Activated naive CD8-positive, alpha-beta T cell treated with anti-CD3 and anti-CD28 coated beads, Interleukin-2, amount 50 U/mL, for 24 hours (primary cell): ENCODE results near the gene P3H2.
"Not testable (repeated sequence)": the region's sequence is repeated elsewhere in the genome, so short reads cannot be mapped to it uniquely, and the experiment has no call there.

ENCODE experiments used
- ATAC-seq: fragments of 150-1000 bp; cut with Tn5 transposase; one replicate; pipeline ENCODE4 v1.10.0; 2021
- DNase-seq: peaks from one replicate; pipeline ENCODE4 v3.0.0; 2021
- H3K27ac Mint-ChIP-seq: one replicate; pipeline ENCODE4 v1.8.0; 2021; ENCODE audit warnings: mild to moderate bottlenecking, mixed read lengths
- H3K27me3 Mint-ChIP-seq: one replicate; pipeline ENCODE4 v1.8.0; 2021; ENCODE audit warnings: mixed read lengths
- H3K36me3 Mint-ChIP-seq: one replicate; pipeline ENCODE4 v1.8.0; 2021; ENCODE audit warnings: low read depth, mixed read lengths
- H3K4me1 Mint-ChIP-seq: one replicate; pipeline ENCODE4 v1.8.0; 2021; ENCODE audit warnings: mixed read lengths
- H3K4me3 Mint-ChIP-seq: one replicate; pipeline ENCODE4 v1.8.0; 2021; ENCODE audit warnings: mild to moderate bottlenecking, moderate library complexity, mixed read lengths
- H3K9me3 Mint-ChIP-seq: one replicate; pipeline ENCODE4 v1.8.0; 2021; ENCODE audit warnings: mixed read lengths

The P3H2 gene

DNA sequence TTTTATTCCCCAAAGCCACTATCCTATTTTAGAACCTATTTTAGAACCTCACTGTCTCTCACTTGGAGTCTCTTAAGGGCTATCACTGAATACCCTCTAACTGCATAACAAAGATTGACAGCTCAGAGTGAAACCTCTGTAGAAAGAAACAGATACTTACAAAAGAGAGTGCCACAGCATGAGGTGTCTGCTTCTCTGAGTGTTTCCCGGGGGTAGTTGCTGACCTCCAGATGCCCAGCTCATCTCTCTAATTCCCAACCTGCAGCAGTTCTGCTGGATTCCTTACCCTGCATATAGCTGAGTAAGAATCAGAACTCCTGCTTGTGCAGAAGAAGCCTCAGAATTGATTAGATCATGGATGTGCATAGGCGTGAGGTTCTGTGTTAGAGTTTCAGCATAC is 34.5 kb downstream of the P3H2 start:
- Mint-ChIP-seq H3K9me3 (no peaks in the 10 kb centered on the region), H3K36me3 (no peaks in the 10 kb centered on the region), H3K4me3 (no peak overlapping the region), H3K27me3 (peaks cover 2% of the 10 kb centered on the region), H3K4me1 (no peaks in the 10 kb centered on the region), H3K27ac (no peak overlapping the region)
- no peak for DNase-seq
- no peak for ATAC-seq

DNA sequence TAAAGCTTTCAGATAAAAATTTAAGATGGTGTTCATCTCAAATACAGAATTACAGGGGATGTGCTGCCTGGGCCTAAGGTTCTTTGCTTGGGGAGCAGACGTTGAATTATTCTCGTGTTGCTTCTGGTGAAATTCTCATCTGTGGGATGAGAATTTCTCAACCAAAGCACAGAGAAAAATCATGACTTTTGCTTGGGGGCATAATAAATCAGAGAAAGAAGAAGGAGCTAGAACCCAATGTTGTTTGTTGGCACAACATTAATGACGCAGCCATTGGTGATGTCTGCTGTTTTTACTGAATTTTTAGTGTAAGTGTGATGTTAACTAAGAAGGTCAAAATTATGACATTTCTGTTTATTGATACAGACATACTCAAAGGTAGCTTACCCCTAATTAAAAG is 35.7 kb downstream of the P3H2 start:
- Mint-ChIP-seq H3K4me1 (no peaks in the 10 kb centered on the region), H3K4me3 (no peak overlapping the region), H3K36me3 (no peaks in the 10 kb centered on the region), H3K9me3 (no peaks in the 10 kb centered on the region), H3K27me3 (peaks cover 2% of the 10 kb centered on the region), H3K27ac (no peak overlapping the region)
- ATAC-seq, result no peak
- DNase-seq, result no peak

DNA sequence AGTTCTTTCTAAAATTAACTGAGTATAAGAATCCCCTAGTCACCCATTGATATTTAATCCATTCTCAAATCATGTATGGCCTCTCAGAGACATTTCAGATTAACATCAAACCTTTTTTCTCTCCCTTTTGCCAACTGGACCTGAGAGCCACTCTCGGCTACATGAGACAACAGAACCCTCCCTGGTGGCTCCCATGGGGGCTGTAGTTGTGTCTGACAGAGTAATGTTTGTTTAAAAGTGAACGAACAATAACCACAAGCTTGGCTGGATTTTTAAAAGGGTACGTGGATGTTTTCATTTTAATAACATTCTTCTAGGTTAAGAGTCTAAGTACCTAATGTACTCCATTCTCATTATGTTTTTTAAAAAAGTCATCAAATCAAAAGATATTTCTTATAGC is 37.1 kb downstream of the P3H2 start:
- H3K4me1 Mint-ChIP-seq, result no peaks in the 10 kb centered on the region
- no peak overlapping the region for H3K27ac Mint-ChIP-seq
- ATAC-seq (no peak), DNase-seq (no peak)
- no peak overlapping the region for H3K4me3 Mint-ChIP-seq
- H3K27me3 Mint-ChIP-seq, result peaks cover 2% of the 10 kb centered on the region
- no peaks in the 10 kb centered on the region for H3K36me3 Mint-ChIP-seq
- H3K9me3 Mint-ChIP-seq, result no peaks in the 10 kb centered on the region

DNA sequence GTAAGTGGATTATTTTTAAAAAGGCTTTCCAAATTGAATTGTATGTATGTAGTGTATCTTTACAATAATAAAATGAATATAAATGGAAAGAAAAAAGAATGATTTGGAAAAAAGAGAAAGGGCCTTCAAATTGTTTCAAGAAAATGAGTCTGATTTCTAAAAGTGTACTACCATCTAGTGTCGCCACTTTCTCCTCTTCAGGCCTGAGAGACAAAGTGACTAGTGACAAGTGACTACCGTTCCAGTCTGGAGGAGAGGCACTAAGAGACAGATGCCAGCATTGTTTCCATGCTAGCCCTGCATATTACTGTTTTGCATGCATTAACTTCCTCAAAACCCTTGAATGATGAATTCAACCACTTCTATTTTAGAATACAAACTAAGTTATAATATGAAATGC is 39.3 kb downstream of the P3H2 start:
- Mint-ChIP-seq H3K36me3 (no peaks in the 10 kb centered on the region), H3K4me3 (no peak overlapping the region), H3K4me1 (no peaks in the 10 kb centered on the region), H3K27ac (no peak overlapping the region), H3K27me3 (no peaks in the 10 kb centered on the region), H3K9me3 (no peaks in the 10 kb centered on the region)
- no peak for ATAC-seq
- DNase-seq, result no peak

DNA sequence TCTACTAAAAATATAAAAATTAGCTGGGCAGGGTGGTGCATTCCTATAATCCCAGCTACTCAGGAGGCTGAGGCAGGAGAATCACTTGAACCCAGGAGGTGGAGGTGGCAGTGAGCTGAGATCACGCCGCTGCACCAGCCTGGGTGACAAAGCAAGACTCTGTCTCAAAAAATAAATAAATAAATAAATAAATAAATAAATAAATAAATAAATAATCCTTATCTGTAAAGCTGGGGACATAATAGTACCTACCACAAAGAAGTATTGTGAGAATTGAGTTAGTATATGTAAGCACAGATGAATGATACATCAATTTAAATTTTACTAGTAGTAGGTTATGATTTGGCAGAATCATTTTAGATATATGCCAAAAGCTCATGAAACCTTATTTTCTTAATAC is 41.5 kb downstream of the P3H2 start:
- not testable (repeated sequence) for H3K27me3 Mint-ChIP-seq, H3K36me3 Mint-ChIP-seq, DNase-seq, H3K9me3 Mint-ChIP-seq, ATAC-seq, H3K4me3 Mint-ChIP-seq, H3K4me1 Mint-ChIP-seq, H3K27ac Mint-ChIP-seq

DNA sequence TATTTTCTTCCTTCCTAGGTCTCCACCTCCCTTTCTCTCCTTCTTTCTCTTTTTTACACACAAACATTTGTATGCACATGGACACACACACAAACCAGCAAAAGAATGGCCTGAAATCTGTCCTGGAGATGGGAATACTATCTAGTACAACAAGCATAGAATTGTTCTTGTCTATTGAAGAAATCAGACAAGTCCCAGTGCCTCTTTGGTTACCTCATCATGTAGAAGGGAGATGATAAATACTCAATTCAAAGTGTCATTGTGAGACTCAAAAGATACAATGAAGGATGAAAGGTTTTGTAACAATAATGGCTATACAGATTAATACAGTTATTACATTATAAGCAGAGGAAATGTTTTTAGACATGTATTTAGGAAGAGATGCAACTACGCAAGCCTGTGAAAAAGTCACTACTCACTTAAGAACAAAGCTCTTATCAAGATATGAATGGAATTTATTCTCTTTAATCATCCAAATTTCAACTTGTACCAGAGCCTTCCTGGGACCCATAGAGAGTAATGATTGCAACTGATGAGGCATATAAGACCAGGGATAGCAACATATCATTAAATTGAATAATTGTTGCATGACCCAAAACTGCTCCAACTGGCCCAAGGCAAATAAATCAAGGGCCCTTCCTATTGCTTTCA is 43.2 kb downstream of the P3H2 start:
- Mint-ChIP-seq H3K4me1 (no peaks in the 10 kb centered on the region), H3K4me3 (no peak overlapping the region), H3K9me3 (no peaks in the 10 kb centered on the region), H3K36me3 (no peaks in the 10 kb centered on the region), H3K27me3 (peaks cover 5% of the 10 kb centered on the region), H3K27ac (no peak overlapping the region)
- ATAC-seq (no peak), DNase-seq (no peak)

DNA sequence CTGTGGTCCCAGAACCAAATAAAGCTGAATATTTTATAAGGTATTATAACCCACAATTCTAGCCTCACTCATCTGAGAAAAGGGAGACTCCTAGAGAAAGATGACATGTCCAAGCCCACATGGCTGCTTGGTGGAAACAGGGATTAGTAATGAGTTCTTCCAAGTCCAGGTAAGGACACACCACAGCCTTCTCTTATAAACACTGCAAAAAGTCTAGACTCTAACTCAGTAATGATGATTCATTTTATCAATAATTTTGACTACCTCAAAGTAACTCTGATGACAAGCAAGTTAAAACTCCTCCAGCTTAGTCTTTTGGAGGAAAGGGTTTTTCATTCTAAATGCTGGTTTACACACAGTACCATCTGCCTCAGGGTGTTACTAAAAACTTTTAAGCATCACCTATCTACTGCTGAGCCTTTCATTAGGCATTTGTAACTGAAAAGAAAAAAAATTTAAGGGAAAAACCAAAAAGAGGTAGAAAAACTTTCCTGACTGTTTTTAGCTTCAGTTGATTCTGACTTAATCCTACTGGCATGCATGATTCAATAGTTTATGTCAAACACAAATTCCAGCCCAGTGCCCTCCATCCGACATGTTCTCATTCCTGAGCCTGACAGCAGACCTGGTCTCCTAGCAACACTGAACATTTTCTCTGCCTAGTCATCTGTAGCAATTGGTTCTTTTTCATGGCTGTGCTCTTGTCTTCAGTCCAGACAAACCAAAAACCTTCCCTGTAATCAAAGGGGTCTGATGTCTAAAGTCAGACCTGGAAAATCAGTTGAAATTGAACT is 43.9 kb downstream of the P3H2 start:
- DNase-seq (no peak), ATAC-seq (no peak)
- Mint-ChIP-seq H3K27ac (no peak overlapping the region), H3K4me1 (no peaks in the 10 kb centered on the region), H3K4me3 (no peak overlapping the region), H3K27me3 (peaks cover 5% of the 10 kb centered on the region), H3K9me3 (no peaks in the 10 kb centered on the region), H3K36me3 (no peaks in the 10 kb centered on the region)

DNA sequence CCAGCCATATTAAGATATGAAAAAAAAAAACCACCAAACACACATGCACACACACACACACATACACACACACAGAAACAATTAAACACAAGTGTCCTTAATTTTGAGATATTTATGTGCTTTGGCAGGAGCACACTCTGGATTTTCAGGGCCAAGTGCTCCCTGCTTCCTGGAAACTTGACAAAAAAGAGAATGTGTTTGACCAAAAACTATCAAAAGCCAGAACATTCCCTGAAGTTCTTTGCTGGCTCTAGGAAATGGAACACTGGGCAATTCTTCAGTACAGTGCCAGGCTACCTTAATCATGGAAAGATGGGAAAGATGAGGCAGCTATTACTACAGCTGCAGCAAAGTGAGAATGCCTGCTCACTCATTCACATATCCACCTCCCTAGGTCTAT is 44.6 kb downstream of the P3H2 start:
- ATAC-seq (no peak), DNase-seq (no peak)

DNA sequence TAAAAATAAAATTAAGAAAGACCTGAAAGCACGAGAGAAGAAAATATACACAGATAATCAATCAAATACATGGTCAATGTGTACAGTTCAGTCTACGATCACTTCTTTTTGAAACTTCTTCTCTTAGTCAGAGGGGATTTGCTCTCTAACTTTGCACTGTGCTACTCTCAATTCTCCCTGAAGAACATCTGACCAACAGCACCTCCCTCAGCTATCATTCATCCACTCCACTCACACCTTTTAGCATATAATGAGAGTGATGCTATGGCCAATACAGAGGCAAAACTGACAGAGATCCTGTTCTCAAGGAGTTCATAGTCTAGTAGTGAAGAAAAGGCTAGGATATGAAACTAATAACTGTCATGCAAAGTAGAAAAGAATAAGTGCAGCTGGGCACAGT is 45.9 kb downstream of the P3H2 start:
- Mint-ChIP-seq H3K9me3 (no peaks in the 10 kb centered on the region), H3K36me3 (no peaks in the 10 kb centered on the region), H3K4me1 (no peaks in the 10 kb centered on the region), H3K27ac (no peak overlapping the region), H3K4me3 (no peak overlapping the region), H3K27me3 (peaks cover 5% of the 10 kb centered on the region)
- DNase-seq, result no peak
- no peak for ATAC-seq

More for the DNA sequence above, 44.6 kb downstream of the P3H2 start:
- H3K27ac Mint-ChIP-seq, result no peak overlapping the region
- H3K4me1 Mint-ChIP-seq, result no peaks in the 10 kb centered on the region
- H3K4me3 Mint-ChIP-seq, result no peak overlapping the region
- peaks cover 5% of the 10 kb centered on the region for H3K27me3 Mint-ChIP-seq
- H3K9me3 Mint-ChIP-seq, result no peaks in the 10 kb centered on the region
- H3K36me3 Mint-ChIP-seq, result no peaks in the 10 kb centered on the region

DNA sequence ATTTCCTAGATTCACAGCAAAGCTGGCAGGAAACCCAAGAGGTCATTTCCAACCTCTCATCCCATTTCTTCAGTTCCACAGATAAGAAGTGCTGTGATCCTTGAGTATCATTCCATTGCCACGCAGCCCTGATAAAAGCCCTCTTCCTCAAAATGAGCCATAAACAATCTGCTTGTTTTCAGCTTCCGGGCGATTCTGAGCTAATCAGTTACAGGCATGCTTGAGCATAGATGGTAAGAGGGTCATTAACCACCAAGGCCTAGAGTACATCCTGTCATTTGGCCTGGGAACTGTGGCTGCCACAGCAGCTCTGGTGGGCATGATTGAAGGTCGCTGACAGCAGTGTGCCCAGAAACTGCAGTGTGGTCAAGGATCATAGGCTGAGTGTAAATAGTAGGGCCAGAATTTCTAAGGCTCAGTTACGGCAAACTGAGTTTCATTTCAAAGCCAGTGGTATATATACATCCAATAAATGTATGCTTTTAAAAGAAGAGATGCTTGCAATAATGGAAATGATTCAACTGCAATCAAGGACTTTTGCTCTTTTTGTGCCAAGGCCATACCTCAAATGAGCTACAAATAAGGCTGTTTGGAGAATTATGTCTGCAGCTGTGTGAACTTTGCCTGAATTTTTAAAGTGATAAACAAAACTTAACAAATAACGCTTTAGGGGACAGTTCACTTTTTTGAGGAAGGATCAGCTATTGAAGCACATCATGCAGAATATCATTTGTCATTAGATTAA is 47.3 kb downstream of the P3H2 start:
- Mint-ChIP-seq H3K9me3 (no peaks in the 10 kb centered on the region), H3K36me3 (no peaks in the 10 kb centered on the region), H3K27me3 (peaks cover 5% of the 10 kb centered on the region), H3K27ac (no peak overlapping the region), H3K4me3 (no peak overlapping the region), H3K4me1 (no peaks in the 10 kb centered on the region)
- ATAC-seq, result no peak
- DNase-seq, result no peak

DNA sequence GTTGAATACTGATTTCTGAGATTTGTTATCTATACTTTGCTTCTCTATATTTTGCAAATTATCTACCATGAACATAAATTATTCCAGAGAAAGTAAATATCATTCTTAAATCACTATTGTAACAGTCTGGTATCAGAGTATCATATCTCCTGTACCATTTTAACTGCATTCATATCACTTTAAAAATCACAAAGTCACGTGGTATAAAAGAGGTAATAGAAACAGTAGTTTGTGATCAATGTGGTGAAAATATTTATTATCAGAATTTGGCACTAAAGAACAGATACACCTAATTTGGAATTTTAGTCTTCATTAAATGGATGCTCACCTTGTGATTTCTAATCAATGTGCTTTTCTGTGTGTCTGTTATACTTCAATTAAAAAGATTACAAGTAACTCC is 47.8 kb downstream of the P3H2 start:
- no peak for DNase-seq
- Mint-ChIP-seq H3K4me1 (no peaks in the 10 kb centered on the region), H3K4me3 (no peak overlapping the region), H3K27ac (no peak overlapping the region), H3K9me3 (no peaks in the 10 kb centered on the region), H3K36me3 (no peaks in the 10 kb centered on the region), H3K27me3 (peaks cover 5% of the 10 kb centered on the region)
- no peak for ATAC-seq

DNA sequence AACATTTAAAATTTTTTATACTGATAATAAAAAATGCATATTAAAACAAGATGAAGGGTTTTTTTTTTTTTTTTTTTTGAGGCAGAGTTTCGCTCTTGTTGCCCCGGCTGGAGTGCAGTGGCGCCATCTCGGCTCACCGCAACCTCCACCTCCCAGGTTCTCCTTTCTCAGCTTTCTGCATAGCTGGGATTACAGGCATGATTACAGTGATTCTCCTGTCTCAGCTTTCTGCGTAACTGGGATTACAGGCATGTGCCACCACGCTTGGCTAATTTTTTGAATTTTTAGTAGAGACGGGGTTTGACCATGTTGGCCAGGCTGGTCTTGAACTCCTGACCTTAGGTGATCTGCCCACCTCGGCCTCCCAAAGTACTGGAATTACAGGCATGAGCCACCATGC is 48.8 kb downstream of the P3H2 start:
- H3K9me3 Mint-ChIP-seq, H3K4me3 Mint-ChIP-seq, DNase-seq, ATAC-seq, H3K4me1 Mint-ChIP-seq, H3K36me3 Mint-ChIP-seq, H3K27me3 Mint-ChIP-seq, H3K27ac Mint-ChIP-seq: not testable (repeated sequence)

DNA sequence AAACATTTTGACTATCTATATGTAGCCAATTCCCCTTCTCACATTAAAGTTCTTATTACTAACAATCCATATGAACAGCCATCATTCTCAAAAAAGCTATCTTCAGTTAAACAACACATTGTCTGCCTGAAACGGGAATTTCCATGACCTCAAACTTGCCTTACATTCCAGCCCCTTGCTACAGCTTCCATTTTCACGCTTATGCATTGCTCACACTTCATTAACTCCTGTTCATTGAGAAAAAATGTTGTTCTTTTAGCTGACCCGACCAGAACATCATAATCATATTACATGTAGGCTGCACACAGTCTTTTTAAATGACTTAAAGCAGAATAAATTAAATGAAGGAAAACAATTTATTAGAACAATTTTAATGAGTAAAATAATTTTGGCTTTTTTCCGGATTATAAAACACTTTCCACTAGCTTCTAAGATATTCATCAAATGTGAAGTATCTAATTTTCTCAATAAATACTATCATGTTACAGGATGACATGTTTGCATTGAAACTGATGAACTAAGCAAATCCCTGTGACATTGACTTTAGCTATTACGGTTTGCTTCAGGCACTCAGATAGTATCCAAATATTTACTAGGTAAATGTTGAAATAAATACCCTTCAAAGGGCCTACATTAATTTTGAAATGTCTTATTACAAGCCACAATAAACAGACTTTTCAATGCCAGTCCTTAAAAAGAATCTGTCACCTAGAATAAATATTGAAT is 49.9 kb downstream of the P3H2 start:
- H3K36me3 Mint-ChIP-seq, result no peaks in the 10 kb centered on the region
- ATAC-seq (no peak), DNase-seq (no peak)
- H3K4me1 Mint-ChIP-seq, result no peaks in the 10 kb centered on the region
- H3K9me3 Mint-ChIP-seq, result no peaks in the 10 kb centered on the region
- H3K4me3 Mint-ChIP-seq, result no peak overlapping the region
- H3K27me3 Mint-ChIP-seq, result peaks cover 4% of the 10 kb centered on the region
- H3K27ac Mint-ChIP-seq, result no peak overlapping the region

DNA sequence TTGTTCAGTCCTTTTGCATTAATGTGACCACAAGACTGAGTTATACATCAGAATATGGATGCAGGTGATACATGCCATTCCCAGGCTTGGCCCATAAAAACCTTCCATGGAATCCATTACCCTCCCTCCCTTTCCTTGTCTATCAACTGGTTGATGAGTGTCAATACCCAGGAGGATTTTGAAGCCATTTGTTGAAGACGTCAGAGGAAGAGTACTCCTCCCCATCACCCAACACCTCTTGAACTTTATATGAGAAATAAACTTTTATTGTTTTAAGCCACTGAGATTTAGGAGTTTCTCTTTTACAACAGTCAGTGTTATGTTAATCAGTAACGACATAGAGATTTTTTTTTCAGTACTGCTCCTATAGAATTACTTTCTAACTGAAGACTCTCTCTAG is 55.5 kb downstream of the P3H2 start:
- Mint-ChIP-seq H3K27me3 (peaks cover 1% of the 10 kb centered on the region), H3K9me3 (no peaks in the 10 kb centered on the region), H3K4me1 (no peaks in the 10 kb centered on the region), H3K36me3 (no peaks in the 10 kb centered on the region), H3K4me3 (no peak overlapping the region), H3K27ac (no peak overlapping the region)
- ATAC-seq (no peak), DNase-seq (no peak)
